ENCODE data around the gene PANX1. TPM values are rescaled to one million over a fixed set of nuclear protein-coding genes. Genes with fewer than 3 reads are reported as not detected.
A peak's percentile ranks its signal among the peaks of the same experiment; 100 is the strongest.

Gene PANX1
- total and polyA plus RNA-seq, 10 of the 15 experiments (the other 5 are each of a cell fraction or from before 2014, with no cell fraction given), result 3.3 to 18.7 (median 14.4) TPM

GRCh38 chr11:94139416-94139815, 10.8 kb downstream of the PANX1 start:
- DNase-seq (ENCODE audit: low read depth, low spot score) (no peak), ATAC-seq (0 out of 3 replicates have a peak, but pooled peaks have one; percentile 6), FAIRE-seq (no peak)
- CTCF ChIA-PET, result interaction anchor here (0.8 kb wide), 1 partner anchor 244 kb away, joined by 3 read pairs; no protein-coding TSS in a partner anchor
- POLR2A ChIA-PET, result interaction anchor here (0.8 to 1.2 kb wide), 2 partner anchors 8 to 10 kb away, joined by 3 to 6 read pairs; partner anchors contain the start of gene PANX1
- no peak for TF ChIP-seq NKRF (conservative IDR thresholded peaks at IDR 0.05)
- TF ChIP-seq, protein P1, sequence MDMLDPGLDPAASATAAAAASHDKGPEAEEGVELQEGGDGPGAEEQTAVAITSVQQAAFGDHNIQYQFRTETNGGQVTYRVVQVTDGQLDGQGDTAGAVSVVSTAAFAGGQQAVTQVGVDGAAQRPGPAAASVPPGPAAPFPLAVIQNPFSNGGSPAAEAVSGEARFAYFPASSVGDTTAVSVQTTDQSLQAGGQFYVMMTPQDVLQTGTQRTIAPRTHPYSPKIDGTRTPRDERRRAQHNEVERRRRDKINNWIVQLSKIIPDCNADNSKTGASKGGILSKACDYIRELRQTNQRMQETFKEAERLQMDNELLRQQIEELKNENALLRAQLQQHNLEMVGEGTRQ (IDR thresholded peaks at IDR 0.05; ENCODE audit: borderline replicate concordance, low read depth, low read length), result no peak
- TF ChIP-seq JUNB (IDR thresholded peaks at IDR 0.05), result no peak
- TF ChIP-seq RAD21 (IDR thresholded peaks at IDR 0.05; ENCODE audit: insufficient read depth, low read depth, low read length), result no peak
- TF ChIP-seq ZNF592 (IDR thresholded peaks at IDR 0.05), result no peak
- TF ChIP-seq CHD2 (IDR thresholded peaks at IDR 0.05; ENCODE audit: borderline replicate concordance, low read depth, low read length), result no peak
- no peak for TF ChIP-seq ZZZ3 (IDR thresholded peaks at IDR 0.05; ENCODE audit: control insufficient read depth, insufficient read length, low read depth)
- no peak for TF ChIP-seq NRF1 (conservative IDR thresholded peaks at IDR 0.05; ENCODE audit: low read depth, low read length)
- no peak for TF ChIP-seq FOS (IDR thresholded peaks at IDR 0.05; ENCODE audit: borderline replicate concordance, extremely low read depth, insufficient read length)
- no peak for TF ChIP-seq TCF7 (IDR thresholded peaks at IDR 0.05; ENCODE audit: borderline replicate concordance)
- no peak for TF ChIP-seq POLR2AphosphoS5 (IDR thresholded peaks at IDR 0.05; ENCODE audit: low read length)
- 75% methylated on average over 4 of the region's 4 CpGs for WGBS (ENCODE audit: insufficient coverage, insufficient replicate concordance, low lambda C conversion rate, missing lambda C conversion rate)
- no peaks in the 10 kb centered on the region for H4K20me1 ChIP-seq (ENCODE audit: control insufficient read depth, insufficient read depth)
- BruUV-seq (replicated peaks), result no TSS peak
- H3K79me2 ChIP-seq (ENCODE audit: control insufficient read depth, insufficient read depth, low read length), result peaks cover 39% of the 10 kb centered on the region
- no peak overlapping the region for H3K4me3 ChIP-seq
- no peak overlapping the region for H3K27ac ChIP-seq (ENCODE audit: control insufficient read depth, insufficient read depth)
- intact Hi-C loops (cut with micrococcal nuclease; ENCODE audit: unreplicated experiment) (no loop called here), in situ Hi-C loops (cut with MboI) (no loop called here)
- no peak overlapping the region for H3K4me2 ChIP-seq (ENCODE audit: control insufficient read depth, insufficient read depth)
- RAD21 ChIA-PET (ENCODE audit: unreplicated experiment), result no interaction called here
- H3K9me3 ChIP-seq (replicated peaks; ENCODE audit: control insufficient read depth, insufficient read depth, low read length), result no peaks in the 10 kb centered on the region; the same call in 2 of the 3 replicates
- SMC1A ChIA-PET (ENCODE audit: uncharacterized antibody, unreplicated experiment), result interaction anchor here (0.9 kb wide), 1 partner anchor 9 kb away, joined by 3 read pairs; no protein-coding TSS in a partner anchor
- H3K4me1 ChIP-seq (ENCODE audit: control insufficient read depth, insufficient read depth, low read length), result peaks cover 10% of the 10 kb centered on the region
- H3K9ac ChIP-seq (ENCODE audit: control insufficient read depth, insufficient read depth, low read length), result no peak overlapping the region
- H3K36me3 ChIP-seq (ENCODE audit: control insufficient read depth in 2 of 2, insufficient read depth in 2 of 2, low read length in 1 of 2), result no peaks in the 10 kb centered on the region
- H2AFZ ChIP-seq (ENCODE audit: control insufficient read depth, low read depth, low read length), result no peak overlapping the region
- no peaks in the 10 kb centered on the region for H3K27me3 ChIP-seq (replicated peaks in 1 of 2; ENCODE audit: control insufficient read depth in 2 of 2, insufficient read depth in 2 of 2, low read length in 1 of 2)
